ENCODE data around the gene RPGRIP1L.

GRCh38 chr16:53600126-53600525 lies 103.5 kb downstream of the RPGRIP1L start:
- TF ChIP-seq CTCF (IDR thresholded peaks at IDR 0.05): no peak
- no peak for TF ChIP-seq EP300 (IDR thresholded peaks at IDR 0.05)

Measured in tibial nerve (tissue), 4 donors.